Stimulated activated CD4-positive, alpha-beta T cell treated with anti-CD3 and anti-CD28 coated beads, Interleukin-4, amount 100 ng/mL, for 48 hours (primary cell): ENCODE data around the gene ADAM10.
"Not testable (repeated sequence)": the region's sequence is repeated elsewhere in the genome, so short reads cannot be mapped to it uniquely, and the experiment has no call there.

ENCODE experiments used
- DNase-seq, 2 donors: peaks; one replicate each; pipeline ENCODE4 v3.0.0-alpha.2; 2020; ENCODE audit warnings: low read depth in 2 of 2

ADAM10 gene

DNA sequence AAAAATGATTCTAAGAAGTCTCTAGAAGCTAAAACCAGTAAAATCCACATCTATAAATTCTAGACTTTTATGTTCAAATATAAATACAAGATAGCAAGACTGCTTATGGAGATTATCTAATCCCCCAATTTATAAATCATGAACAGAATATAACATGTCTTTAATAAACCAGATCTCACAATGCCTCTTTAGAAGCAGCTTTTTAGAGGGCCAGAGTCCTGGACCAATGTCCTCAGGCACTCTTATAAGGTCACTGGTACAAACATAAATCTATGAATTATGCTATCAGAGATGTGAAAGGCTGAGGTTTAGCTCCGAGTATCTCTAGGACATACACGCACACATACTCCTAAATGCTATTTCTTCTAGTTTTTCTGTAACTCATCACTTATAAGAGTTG is 78.3 kb downstream of the ADAM10 start:
- no peak for DNase-seq

DNA sequence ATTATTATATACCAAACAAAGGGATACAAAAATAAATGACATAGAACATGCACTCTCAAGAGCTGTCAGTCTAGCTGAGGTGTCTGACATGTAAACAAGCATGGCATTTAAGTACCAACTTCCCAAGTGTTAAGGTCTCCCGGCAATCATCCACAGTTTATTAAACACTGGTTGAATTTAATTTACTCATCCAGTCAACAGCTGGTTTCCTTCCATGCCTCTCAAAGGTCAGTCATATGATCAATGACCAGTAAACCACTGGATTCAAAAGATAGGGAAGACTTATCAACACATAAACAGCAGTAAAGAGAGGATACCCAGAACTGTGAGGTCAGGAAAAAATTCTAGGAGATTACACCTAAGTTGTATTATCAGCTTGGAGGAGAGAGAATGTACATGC is 80.4 kb downstream of the ADAM10 start:
- DNase-seq = no peak

DNA sequence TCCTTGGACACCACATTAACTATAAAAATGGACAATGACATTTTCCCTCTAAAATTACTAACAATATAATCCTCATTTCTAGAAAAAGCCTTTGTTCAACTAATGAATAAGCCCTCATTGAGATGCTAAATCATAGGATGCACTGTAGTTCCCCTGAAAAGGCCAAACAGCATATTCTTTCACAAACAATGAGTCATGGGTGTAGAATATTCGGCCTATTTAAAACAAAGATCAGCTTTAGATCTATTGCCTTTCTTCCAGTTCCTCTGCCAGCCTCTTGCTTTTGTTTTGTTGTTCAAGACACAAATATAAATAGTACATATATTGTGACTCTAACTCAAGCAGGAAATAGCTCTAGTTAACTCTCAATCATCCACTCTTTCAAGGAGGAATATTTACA is 82.5 kb downstream of the ADAM10 start:
- DNase-seq = no peak

GRCh38 chr15:58665672-58666071 is 83.8 kb downstream of the ADAM10 start:
- DNase-seq = no peak

GRCh38 chr15:58650102-58650501 is 99.4 kb downstream of the ADAM10 start:
- no peak for DNase-seq

- no peak for DNase-seq
These were observed 100.3 kb downstream of the ADAM10 start for GRCh38 chr15:58649175-58649574.

DNA sequence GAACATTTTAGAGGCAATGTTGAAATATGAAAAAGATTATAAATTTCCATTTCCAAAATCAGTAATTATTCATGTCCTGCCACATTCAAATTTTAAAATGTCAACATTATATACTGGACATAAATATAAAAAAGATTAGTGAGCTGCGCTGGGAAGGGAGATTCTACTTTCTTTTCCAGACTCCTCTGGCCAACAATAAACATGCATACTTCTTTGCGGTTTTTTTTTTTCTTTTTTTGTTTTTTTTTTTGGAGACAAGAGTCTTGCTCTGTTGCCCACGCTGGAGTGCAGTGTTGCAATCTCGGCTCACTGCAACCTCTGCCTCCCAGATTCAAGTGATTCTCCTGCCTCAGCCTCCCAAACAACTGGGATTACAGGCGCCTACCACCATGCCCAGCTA is 105.5 kb downstream of the ADAM10 start:
- DNase-seq = no peak

- no peak for DNase-seq
These were observed 107.8 kb downstream of the ADAM10 start for GRCh38 chr15:58641660-58642059.

DNA sequence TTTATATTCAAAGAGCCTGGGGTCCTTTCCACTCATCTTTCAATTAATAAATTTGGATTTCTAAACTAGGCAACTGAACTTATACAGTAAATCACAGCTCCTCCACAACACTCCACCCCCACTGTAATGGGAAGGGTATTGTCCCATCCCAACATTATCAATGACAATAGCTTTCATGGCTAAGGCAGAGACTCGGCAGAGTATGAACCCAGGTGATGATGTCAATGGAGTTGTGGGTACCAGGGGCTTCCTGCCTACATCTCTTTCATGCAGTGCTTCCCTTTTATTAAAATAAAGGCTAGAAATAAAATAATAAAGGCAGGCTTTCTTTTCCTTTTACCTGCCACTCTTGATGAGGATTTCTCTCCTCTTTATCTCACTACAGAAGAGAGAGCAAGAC is 109.5 kb downstream of the ADAM10 start:
- DNase-seq = no peak

- no peak for DNase-seq
These were observed 110.3 kb downstream of the ADAM10 start for GRCh38 chr15:58639002-58639756.

DNA sequence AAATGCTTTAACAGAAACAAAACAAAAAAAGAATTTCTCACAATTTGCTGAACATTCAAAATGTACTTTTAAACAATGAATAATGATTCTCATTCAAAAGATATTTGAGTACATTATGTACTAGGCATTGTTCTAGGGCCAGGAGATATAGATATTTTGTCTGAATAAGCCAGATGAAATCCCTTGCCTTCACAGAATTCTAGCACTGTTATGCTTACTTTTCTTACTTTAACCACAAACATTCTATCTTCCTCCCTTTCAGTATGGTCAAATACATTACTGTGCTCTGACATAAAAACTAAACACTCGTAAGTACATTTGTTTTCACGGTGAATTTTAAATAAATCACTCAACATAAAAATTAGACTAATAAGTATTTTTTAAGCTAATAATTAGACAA is 116.7 kb downstream of the ADAM10 start:
- no peak for DNase-seq

DNA sequence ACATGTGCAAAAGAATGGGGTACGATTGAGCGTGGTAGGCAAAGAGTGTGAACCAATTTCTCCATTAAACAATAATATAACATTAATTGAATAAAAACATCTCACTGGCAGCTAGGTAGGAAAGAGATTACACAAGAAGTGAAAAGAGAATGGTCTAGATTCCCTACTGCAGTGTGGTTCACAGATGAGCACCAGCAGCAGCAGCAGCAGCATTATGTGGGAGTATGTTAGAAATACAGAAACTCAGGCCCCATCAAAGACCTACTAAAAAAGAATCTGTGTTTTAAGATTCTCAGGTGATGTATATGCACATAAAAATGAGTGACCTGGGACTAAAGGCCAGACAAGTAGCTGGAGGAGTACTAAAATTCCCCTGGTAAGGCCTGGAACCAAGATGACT is 118.2 kb downstream of the ADAM10 start:
- DNase-seq = no peak

DNA sequence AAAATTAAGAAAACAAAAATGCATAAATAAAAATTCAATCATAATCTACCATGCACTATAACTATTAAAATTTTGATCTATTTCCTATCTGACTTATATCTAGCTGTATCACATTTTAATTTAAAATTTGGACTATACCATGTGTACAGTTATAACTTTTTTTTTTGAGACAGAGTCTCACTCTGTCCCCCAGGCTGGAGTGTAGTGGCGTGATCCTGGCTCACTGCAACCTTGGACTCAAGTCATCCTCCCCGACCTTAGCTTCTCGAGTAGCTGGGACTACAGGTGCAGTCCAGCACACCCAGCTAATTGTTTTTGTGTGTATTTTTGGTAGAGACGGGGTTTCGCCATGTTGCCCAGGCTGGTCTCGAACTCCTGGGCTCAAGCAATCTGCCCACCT is 119.9 kb downstream of the ADAM10 start:
- no peak for DNase-seq

DNA sequence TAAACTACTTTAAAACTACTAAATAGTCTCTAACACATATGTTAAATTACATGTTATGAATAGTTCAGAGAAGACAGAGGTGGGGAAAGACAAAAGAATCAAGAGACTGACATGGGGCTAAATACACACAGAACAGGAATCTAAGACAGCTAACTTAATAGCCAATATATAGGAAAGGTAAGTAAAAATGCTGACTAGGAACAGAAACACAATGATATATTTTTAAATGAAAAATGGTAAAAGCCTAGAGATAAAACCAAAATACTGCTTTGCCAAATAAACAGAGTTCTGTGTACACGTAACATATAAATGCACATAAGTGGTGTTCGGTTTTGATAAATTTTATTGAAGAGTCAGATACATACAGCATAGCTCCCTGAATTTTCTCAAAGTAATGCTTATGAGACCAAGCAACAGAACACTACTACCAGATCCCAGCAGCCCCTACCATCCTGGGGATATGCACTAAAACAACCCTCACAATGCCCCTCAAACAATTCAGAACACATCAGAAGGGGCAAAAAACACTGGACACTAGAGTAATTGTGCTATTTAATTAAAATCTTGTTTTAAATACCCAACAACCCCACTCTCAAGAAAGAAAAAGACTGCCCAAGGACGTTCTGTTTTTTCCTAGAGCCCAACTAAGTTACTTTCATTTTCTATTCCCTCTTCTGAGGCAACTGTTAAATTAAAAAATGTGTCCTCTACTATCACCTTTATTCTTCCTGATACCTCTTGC is 121.1 kb downstream of the ADAM10 start:
- DNase-seq = no peak

DNA sequence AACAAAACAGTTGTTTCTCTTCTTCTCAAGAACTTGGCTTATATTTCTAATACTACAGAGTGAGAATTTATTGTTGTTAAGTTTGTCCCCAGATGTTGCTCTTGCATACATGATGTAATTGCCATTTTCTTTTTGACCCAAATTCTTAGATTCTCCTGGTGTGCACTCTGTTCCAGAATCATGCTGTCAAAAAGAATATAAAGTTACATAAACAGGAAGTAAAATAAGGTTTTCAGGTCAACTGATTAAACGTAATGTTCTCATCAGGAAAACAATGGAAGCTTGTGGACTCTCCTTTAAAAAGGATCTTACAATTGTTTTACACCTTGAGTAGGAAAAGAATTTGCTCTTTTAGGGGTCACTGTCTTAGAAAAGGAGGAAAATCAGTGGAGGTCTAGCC is 121.8 kb downstream of the ADAM10 start:
- no peak for DNase-seq

GRCh38 chr15:58627046-58627445 is 122.5 kb downstream of the ADAM10 start:
- no peak for DNase-seq

- no peak for DNase-seq
These were observed 123.1 kb downstream of the ADAM10 start for GRCh38 chr15:58626378-58626777.

GRCh38 chr15:58622877-58623276 is 126.6 kb downstream of the ADAM10 start:
- no peak for DNase-seq

DNA sequence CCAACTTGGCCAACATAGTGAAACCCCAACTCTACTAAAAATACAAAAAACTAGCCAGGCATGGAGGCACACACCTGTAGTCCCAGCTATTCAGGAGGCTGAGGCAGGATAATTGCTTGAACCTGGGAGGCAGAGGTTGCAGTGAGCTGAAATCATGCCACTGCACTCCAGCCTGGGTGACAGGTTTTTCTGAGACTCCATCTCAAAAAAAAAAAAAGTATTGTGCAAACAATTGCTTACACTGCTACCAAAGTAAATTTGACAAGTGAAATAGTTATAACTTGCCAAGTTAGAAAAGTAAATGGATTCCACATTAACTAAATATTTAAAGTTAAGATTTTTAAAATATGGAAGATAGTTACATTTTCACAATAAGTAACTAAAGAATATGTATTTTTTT is 129.2 kb downstream of the ADAM10 start:
- DNase-seq = not testable (repeated sequence)

GRCh38 chr15:58616171-58616570 is 133.3 kb downstream of the ADAM10 start:
- no peak for DNase-seq

- DNase-seq = no peak
These were observed 137.5 kb downstream of the ADAM10 start for GRCh38 chr15:58611731-58612676.

GRCh38 chr15:58608711-58609110 is 140.8 kb downstream of the ADAM10 start:
- DNase-seq = no peak
